NT2/D1 (cell line): Measurements from ENCODE around the gene HOXB4.

ENCODE experiments used
- DNase-seq: peaks from one replicate; pipeline ENCODE4 v3.0.0-alpha.2; 2011; ENCODE audit warnings: low read depth, low spot score
- H3K27me3 ChIP-seq: 2 replicates; pipeline ENCODE4 v1.6.0; 2011; ENCODE audit warnings: mild to moderate bottlenecking; ENCODE audit not compliant: insufficient read length, insufficient read depth
- H3K36me3 ChIP-seq: 2 replicates; pipeline ENCODE4 v1.6.1; 2011; ENCODE audit warnings: mild to moderate bottlenecking, low read length, mixed read lengths; ENCODE audit not compliant: insufficient read depth, insufficient read length
- H3K4me1 ChIP-seq: 2 replicates; pipeline ENCODE4 v1.5.1; 2011; ENCODE audit not compliant: insufficient read depth, insufficient read length
- H3K4me3 ChIP-seq: 2 replicates; pipeline ENCODE4 v1.5.1; 2011; ENCODE audit warnings: low read depth; ENCODE audit not compliant: insufficient read length
- H3K9ac ChIP-seq: 2 replicates; pipeline ENCODE4 v1.6.0; 2011; ENCODE audit warnings: low read depth; ENCODE audit not compliant: insufficient read length
- H3K9me3 ChIP-seq: 2 replicates; pipeline ENCODE4 v1.5.1; 2011; ENCODE audit warnings: mild to moderate bottlenecking, low read length; ENCODE audit not compliant: insufficient read depth
- SUZ12 ChIP-seq: IDR thresholded peaks from 2 replicates; pipeline ENCODE4 v1.6.1; 2011; ENCODE audit not compliant: insufficient read length, insufficient read depth; ENCODE audit errors: extremely low read depth
- YY1 ChIP-seq: IDR thresholded peaks from 2 replicates; pipeline ENCODE4 v1.6.1; 2011; ENCODE audit not compliant: insufficient read length, insufficient read depth
- ZNF274 ChIP-seq: IDR thresholded peaks from 2 replicates; pipeline ENCODE4 v1.6.1; 2011; ENCODE audit warnings: mild to moderate bottlenecking, low read depth, low read length

Gene HOXB4

DNA sequence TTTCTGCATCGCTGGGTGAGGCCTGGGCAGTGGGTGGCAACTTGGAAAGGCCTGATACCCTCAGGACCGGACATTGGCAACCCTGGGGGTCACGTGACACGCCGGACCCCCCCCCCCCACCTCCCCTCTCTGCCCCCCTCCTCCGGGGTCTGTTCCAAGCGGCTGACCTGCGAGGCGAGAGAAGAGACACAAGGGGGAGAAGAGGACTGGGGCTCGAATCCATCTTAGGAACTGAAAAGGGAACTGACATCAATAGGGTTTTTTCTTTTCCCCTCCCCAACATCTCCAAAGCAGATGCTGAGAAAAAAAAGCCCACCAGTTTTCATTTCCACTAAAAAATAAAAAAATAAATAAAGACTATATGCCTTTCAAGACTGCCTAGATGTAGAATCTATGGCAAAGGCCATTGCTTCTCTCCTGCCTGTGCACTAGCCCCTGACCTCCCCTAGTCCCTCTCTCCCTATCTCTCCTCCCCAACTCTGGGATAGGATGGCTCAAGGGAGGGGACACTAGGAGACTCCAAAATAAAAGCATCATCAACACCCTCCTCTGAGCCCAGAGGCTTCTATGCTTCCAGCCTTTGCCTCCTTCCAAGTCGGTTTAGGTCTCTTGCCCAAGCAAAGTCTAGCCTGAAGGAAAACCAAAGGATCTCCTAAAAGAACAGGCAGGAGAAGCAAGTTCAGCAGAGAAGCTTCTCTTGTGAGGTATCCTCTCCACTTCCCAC is 25.5 kb downstream of the HOXB4 start:
- Histone ChIP-seq H3K36me3 (no peaks in the 10 kb centered on the region), H3K27me3 (peaks cover 98% of the 10 kb centered on the region), H3K9ac (peak overlapping the region; percentile 34), H3K4me3 (peak overlapping the region; percentile 9), H3K9me3 (no peaks in the 10 kb centered on the region), H3K4me1 (peaks cover 8% of the 10 kb centered on the region)
- DNase-seq = no peak
- TF ChIP-seq YY1 (no peak), SUZ12 (no peak), ZNF274 (no peak)

DNA sequence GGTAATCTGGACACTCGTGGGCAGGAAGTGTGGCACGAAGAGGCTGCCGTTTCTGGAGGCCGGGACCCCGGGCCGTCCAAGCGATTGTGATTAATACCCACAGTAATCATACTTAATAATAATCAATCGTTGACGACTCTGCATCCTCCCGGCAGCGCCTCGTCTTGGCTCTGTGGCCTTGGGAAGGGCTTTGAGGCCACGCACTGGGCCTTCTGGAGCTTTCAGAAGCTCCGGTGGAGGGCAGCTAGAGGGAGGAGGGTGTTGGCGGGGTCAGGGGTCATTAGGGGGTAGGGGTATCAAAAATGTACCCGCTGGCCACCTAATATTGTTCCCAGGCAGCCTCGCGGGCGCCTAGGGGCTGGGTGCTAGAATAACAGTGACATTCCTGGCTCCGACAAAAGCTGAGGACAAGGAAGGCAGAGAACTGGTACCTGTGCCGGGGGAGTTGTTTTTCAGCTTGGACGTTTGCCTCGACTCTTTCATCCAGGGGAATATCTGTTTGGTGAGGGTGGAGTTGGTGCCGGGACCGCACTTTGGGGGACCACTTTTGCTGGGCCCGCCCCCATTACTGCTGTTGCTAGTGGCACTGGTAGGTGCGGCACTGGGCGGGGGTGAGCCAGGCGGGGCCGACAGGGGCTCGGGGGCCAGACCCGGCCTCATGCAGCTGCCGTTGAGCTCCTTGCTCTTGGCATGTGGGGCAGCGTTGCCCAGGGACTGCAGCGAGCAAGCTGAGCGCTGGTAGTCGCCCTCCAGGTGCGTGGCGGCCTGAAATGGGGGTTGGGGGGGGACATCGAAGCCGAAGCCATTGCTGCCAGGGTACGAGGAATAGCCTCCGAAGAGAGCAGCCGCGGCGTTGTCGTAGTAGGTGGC is 26.3 kb downstream of the HOXB4 start:
- Histone ChIP-seq H3K9me3 (no peaks in the 10 kb centered on the region), H3K36me3 (no peaks in the 10 kb centered on the region), H3K9ac (peak overlapping the region; percentile 34), H3K27me3 (peaks cover 98% of the 10 kb centered on the region), H3K4me3 (peak overlapping the region; percentile 9), H3K4me1 (peaks cover 11% of the 10 kb centered on the region)
- no peak for TF ChIP-seq ZNF274
- TF ChIP-seq SUZ12 = peak; percentile 49
- DNase-seq = no peak

DNA sequence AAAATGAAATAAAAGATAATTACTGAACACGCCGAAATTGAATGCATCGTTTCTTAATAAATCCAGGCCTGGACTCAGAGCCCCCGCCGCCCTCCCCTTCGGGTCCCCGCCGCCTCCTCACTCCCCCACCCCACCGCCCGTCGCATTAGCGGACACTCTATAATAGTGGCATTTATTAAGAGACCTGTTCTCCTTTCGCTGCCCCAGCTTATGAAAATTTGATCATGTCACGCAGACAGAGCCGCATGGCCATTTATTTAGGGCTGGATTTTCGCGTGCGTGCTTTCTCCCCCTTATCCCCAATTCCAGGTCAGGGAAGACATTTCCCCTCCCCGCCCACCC is 27.0 kb downstream of the HOXB4 start:
- H3K4me3 ChIP-seq = no peak overlapping the region
- H3K36me3 ChIP-seq = no peaks in the 10 kb centered on the region
- peaks cover 14% of the 10 kb centered on the region for H3K4me1 ChIP-seq
- no peak overlapping the region for H3K9ac ChIP-seq
- TF ChIP-seq ZNF274 (no peak), SUZ12 (peak; percentile 64)
- H3K9me3 ChIP-seq = no peaks in the 10 kb centered on the region
- DNase-seq = no peak
- H3K27me3 ChIP-seq = peaks cover 98% of the 10 kb centered on the region

DNA sequence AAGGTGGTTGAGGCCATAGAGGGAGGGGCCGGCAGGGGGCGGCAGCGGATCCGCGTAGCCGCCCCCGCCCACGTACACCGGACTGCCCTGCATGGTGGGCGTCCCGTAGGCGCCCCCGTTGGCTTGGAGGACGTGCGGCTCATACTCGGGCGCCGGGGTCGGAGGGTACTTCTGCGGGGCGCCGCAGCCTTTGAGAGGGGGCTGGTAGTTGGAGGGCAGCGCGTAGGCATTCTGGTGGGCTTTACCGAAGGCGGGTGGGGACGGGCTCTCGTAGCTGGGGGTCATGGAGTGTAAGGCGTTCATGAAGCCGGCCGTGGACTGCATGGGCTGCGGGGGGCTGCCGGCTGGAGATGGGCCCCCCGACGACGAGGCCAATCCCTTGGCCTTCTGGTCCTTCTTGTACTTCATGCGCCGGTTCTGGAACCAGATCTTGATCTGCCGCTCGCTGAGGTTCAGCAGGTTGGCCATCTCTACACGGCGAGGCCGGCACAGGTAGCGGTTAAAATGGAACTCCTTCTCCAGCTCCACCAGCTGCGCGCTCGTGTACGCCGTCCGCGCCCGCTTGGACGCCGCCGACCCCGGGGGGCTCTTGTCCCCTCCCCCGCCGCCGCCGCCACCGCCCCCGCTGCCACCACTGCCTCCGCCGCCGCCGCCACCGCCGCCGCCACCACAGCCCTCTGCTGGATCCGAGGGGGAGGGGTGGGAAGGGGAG is 27.5 kb downstream of the HOXB4 start:
- peaks cover 98% of the 10 kb centered on the region for H3K27me3 ChIP-seq

DNA sequence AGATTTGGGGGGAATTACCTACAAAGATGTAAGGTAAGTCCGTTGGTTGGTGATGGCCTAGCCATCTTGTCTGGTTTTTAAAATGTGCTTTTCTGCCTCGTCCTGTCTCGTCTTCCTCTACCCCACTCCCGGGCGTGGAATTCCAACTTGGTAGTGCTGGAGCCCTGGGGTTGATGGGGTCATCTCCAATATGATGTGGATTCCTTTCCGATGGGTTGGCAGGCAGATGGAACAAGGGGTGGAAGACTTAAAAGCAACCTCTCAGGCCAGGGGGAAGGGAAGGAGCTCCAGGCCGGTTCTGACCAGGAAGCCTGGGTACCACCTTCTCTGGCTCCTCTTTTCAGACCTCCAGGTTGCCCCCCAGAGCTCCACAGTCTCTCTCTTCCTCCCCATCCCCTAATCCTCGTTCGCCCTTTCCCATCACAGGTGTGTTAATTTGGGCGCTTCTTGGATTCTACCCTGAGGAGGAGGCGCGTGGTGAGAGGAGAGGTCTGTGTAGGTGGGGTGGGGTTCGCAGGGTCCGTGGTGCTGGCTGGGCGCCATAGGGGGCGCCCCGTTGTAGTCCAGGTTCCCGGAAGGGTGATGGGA is 28.1 kb downstream of the HOXB4 start:
- Histone ChIP-seq H3K36me3 (no peaks in the 10 kb centered on the region), H3K4me3 (peak overlapping the region; percentile 41), H3K9ac (no peak overlapping the region), H3K9me3 (no peaks in the 10 kb centered on the region), H3K4me1 (peaks cover 14% of the 10 kb centered on the region), H3K27me3 (peaks cover 100% of the 10 kb centered on the region)
- TF ChIP-seq ZNF274 (no peak), YY1 (no peak), SUZ12 (no peak)
- DNase-seq = no peak

More for the DNA sequence above, 27.5 kb downstream of the HOXB4 start:
- peak; percentile 40 for TF ChIP-seq SUZ12
- no peak for TF ChIP-seq ZNF274
- no peaks in the 10 kb centered on the region for H3K36me3 ChIP-seq
- H3K4me1 ChIP-seq = peaks cover 14% of the 10 kb centered on the region
- H3K9ac ChIP-seq = peak overlapping the region; percentile 52
- no peaks in the 10 kb centered on the region for H3K9me3 ChIP-seq
- no peak for DNase-seq
- H3K4me3 ChIP-seq = peak overlapping the region; percentile 41

DNA sequence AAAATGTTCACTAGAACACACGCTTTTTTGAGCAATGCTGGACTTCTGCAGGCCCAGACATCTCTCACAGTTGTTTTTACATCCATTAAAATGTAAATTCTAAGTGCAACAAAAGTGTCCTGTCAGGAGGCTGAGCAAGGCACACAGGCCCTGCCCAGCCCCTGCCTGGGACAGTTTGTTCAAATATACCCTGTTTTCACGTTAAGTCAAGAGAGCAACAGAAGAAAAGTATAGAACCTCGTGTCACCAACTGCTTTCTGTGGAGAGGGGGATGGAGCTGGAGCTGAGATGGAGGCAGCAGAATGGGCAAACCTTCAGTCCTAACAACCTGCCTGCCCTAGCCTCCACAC is 28.9 kb downstream of the HOXB4 start:
- Histone ChIP-seq H3K27me3 (peaks cover 100% of the 10 kb centered on the region), H3K36me3 (no peaks in the 10 kb centered on the region), H3K4me3 (no peak overlapping the region), H3K9ac (no peak overlapping the region), H3K4me1 (peaks cover 14% of the 10 kb centered on the region), H3K9me3 (no peaks in the 10 kb centered on the region)
- TF ChIP-seq SUZ12 = no peak
- no peak for TF ChIP-seq YY1
- TF ChIP-seq ZNF274 = no peak
- no peak for DNase-seq
